Measurements from ENCODE around the gene SERPINA1.
"Not testable (repeated sequence)": the region's sequence is repeated elsewhere in the genome, so short reads cannot be mapped to it uniquely, and the experiment has no call there.

Gene SERPINA1

GRCh38 chr14:94382716-94383596, 5.4 kb downstream of the SERPINA1 start:
- DNase-seq: no peak

DNA sequence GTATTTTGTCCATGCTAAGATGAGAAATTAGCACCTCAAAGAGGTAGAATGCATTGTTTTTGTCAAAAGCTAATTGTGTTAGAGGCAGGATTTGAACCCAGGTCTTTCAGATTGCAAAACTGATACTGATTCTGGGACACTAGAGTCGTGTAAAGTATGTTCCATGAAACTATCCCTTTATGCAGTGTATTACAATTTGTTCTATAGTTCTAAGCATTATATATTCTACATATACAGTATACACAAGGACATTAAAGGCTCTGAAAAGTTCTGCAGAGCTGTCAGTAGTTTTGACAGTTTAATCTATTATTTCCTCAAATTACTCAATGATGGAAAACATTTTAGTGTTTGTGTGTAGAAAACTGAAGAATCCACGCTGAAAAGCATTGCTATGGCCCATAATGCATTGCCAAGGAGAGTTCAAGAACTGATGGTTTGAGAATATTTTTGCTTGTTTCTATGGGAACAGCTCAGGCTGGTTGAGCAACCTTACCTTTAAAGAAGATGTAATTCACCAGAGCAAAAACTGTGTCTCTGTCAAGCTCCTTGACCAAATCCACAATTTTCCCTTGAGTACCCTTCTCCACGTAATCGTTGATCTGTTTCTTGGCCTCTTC, 6.2 kb downstream of the SERPINA1 start:
- no peak for DNase-seq

GRCh38 chr14:94381149-94382030, 7.0 kb downstream of the SERPINA1 start:
- no peak for DNase-seq

DNA sequence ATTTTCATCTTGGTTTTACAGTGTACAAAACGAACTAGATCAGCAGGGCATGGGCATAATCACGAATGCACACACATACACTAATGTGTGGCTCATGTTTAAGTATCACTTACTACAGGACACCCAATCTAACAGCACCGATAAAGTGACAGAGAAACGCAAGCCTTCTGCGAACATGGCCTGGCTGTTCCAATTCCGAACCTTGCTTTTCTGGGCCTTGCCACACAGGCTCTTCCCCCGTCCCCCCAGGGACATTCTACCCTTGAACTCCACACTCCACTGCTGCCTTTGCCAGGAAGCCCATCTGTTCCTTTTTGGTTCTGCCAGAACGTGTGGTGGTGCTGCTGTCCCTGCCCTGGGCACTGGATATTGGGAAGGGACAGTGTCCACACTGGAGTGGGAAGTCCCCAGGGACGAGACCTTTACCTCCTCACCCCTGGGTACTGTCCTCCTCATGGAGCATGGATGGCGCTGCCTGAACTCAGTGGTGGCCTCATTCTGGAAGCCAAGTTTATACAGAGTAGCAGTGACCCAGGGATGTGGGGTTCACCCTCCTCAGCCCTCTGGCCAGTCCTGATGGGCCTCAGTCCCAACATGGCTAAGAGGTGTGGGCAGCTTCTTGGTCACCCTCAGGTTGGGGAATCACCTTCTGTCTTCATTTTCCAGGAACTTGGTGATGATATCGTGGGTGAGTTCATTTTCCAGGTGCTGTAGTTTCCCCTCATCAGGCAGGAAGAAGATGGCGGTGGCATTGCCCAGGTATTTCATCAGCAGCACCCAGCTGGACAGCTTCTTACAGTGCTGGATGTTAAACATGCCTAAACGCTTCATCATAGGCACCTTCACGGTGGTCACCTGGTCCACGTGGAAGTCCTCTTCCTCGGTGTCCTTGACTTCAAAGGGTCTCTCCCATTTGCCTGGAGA, 7.9 kb downstream of the SERPINA1 start:
- DNase-seq: no peak

DNA sequence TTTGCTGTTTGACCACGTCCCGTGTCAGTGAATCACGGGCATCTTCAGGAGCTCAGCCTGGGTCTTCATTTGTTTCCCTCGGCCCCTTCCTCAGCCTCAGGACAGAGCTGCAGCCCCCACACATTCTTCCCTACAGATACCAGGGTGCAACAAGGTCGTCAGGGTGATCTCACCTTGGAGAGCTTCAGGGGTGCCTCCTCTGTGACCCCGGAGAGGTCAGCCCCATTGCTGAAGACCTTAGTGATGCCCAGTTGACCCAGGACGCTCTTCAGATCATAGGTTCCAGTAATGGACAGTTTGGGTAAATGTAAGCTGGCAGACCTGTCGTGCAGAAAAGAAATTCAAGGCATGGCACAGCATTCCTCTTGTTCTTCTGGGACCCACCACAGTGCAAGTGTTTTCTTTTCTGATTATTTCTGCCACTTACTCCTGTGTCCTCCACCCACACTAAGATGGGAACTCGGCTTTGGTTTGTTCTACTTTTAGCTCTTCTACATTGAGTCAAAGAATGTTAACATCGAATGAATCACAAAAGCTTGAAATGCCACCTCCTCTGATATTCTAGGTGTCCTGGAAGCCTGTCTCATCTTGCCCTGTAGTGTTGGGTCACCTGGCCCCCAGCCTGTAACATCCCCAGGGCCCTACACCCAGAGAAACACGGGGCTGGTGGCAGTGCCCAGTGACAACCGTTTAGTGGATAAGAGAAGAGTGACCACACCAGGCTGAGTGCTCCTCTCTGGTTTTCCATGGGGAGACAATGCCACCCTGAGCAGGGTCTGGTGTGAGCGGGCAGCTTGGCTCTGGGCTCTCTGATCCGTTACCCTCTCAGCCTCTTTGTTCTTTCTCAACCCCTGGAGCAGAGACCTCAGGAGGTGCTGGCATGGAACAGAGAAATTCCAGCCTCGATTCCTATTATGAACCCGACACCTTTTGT, 8.8 kb downstream of the SERPINA1 start:
- no peak for DNase-seq

GRCh38 chr14:94378527-94379290, 9.7 kb downstream of the SERPINA1 start:
- DNase-seq: no peak

DNA sequence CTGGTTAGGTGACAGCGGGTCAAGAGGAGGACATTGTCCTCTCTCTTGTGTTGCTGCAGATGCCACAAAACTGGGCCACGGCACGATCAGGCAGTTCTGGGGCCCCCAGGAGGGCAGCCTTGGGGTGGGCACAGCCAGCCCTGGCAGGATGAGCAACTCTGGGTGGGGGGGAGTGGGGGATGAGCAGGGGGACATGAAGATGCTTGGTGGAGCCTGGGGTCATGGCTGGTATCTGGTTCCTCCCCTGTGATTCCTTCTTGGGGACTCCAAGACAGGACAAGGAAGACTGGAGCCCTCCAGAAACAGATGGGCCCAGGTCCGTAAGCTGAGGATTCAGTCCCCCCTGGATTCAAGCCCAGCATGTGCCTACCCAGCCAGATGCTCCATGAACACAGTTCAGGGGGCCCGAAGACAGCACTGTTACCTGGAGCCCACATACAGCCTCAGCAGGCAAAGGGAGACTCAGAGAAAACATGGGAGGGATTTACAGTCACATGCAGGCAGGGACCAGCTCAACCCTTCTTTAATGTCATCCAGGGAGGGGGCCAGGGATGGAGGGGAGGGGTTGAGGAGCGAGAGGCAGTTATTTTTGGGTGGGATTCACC, 10.4 kb downstream of the SERPINA1 start:
- no peak for DNase-seq

- no peak for DNase-seq
These were observed 11.2 kb downstream of the SERPINA1 start for GRCh38 chr14:94376976-94377865.

DNA sequence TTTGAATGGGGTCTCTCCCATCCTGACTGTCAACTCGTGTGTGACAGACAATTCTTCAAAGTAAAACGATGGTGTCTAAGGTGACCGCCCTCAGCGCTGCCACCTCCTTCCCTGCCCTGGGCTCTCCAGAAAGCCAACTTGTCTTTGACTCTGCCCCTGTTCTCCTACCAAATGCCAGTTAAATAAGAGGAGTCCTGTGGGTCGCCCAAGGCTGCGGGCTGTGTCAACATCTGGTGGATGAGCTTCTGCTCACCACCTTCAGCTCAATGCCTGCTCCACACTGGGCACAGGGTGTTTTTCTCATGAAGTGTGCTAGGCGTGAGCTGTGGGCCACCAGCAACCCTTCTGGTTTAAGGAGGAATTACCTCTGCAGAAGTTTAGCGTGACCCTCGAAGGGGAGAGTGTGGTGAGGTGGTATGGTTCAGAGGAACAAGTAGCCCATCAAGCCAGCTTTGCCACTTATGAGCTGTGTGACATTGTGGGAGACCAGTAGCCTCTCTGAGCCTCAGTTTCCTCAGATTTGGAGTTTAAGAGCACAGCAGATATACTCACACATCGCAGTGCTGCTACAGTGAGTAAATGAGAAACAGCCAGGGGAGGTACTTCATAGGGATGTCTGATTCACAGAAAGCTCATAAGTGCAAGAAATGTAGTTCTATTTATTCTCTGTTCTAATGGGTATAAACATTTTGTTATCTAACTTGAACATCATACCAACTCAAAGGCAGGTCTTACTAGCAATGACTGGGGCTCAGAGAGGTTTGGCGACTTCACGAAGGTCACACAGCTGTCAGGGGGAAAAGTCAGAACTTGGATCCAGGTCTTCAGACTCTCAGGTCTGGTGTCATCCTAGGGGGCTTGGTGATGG, 12.1 kb downstream of the SERPINA1 start:
- DNase-seq: no peak

GRCh38 chr14:94375552-94376107, 12.8 kb downstream of the SERPINA1 start:
- no peak for DNase-seq

DNA sequence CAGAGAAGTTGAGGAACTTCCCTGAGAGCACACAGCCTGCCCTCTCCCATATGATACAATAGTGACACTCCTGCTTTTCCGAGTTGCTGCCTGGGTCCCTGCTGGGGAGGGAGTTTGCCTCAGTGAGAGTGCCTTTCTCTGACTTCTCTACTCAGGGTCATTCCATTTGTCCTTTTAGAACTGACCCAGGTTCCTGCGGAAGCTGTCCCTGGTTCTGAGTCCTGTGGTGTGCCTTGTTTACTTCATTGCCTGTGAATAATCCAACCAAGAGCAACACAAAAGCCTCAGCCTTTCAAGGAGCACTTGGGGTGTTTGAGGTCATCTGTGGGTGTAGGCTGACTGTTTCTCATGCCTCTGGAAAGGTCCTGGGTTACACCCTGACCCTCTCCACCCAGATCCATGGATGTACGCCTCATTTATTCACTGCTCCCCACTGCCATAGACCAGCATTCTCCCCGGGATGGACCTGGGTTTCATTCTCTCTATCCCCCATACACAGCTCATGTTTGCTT, 13.6 kb downstream of the SERPINA1 start:
- DNase-seq: no peak

DNA sequence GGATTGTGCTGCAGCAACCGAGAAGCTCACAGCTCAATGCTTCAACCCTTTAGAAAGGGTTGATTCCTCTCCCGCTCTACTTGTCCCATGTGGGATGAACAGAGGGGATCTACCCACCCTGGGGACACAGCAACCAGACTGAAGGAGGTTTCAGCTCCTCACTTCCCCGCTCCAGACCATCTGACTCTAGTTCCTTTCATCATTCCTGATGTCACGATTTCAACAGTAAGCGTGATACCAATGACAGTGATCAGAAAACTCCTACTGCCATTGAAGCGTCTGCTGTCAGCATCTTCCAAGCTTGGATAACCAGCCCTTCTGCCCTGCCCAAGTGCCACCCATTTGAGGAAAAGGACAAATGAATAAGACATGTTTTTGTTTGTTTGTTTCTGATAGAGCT, 14.3 kb downstream of the SERPINA1 start:
- DNase-seq: no peak

GRCh38 chr14:94373708-94374107, 14.7 kb downstream of the SERPINA1 start:
- DNase-seq: no peak

GRCh38 chr14:94372021-94372605, 16.3 kb downstream of the SERPINA1 start:
- DNase-seq: no peak

DNA sequence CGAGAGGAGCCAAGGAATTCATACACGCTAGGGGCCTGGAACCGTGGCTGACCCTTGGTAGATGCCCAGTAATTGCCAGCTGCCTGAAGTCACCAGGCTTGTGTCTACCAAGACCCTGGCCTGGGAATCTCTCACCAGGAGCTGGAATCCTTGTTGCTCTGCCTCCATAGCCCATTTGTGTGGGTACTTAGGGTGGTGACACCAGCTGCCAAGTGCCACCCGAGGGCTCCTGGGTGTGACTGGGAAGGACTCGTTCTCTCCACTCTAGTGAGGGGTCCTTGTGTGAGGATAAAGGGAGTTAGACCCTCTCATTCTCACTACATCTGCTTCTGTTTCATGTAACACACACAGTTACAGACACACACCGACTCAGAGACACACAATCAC, 17.9 kb downstream of the SERPINA1 start:
- DNase-seq: no peak

GRCh38 chr14:94369766-94370523, 18.5 kb downstream of the SERPINA1 start:
- not testable (repeated sequence) for DNase-seq
